ENCODE measurements around the gene SLC66A2.
A peak's percentile ranks its signal among the peaks of the same experiment; 100 is the strongest.

SLC66A2 gene

DNA sequence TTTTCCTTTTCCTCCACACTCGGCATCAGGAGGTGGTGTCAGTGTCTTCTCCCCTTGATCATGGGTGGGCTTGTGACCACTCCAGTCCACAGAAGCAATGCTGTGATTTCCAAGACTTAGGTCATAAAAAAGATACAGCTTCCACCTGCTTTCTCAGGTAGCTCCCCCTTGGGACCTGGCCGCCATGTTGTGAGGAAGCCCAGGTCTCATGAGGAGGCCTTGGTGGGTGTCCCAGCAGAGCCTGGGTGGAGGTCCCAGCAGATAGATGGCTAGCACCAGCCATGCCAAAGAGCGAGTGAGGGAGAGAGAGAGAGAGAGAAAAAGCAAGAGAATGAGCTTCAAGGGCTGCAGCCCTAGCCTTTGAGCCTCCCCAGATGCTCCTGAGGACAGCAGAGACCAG, 16.0 kb downstream of the SLC66A2 start:
- no peak for DNase-seq

DNA sequence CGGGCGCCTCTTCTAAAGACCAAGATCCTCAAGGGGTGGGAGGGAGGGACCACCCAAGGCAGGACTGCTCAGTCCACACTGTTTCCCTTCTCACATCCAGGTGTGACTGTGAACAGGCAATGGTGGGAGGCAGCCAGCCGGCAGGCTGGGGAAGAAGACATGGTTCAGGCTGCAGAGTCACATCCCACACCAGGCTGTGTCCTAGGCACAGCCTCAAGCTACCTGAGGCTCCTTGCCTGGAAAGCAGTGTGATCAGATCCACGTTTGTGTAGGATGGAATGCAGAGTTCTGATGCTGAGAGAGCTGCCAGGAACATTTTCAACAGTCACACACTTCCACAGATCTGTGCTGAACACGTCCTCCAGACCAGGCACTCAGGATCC, 16.4 kb downstream of the SLC66A2 start:
- no peak for DNase-seq

DNA sequence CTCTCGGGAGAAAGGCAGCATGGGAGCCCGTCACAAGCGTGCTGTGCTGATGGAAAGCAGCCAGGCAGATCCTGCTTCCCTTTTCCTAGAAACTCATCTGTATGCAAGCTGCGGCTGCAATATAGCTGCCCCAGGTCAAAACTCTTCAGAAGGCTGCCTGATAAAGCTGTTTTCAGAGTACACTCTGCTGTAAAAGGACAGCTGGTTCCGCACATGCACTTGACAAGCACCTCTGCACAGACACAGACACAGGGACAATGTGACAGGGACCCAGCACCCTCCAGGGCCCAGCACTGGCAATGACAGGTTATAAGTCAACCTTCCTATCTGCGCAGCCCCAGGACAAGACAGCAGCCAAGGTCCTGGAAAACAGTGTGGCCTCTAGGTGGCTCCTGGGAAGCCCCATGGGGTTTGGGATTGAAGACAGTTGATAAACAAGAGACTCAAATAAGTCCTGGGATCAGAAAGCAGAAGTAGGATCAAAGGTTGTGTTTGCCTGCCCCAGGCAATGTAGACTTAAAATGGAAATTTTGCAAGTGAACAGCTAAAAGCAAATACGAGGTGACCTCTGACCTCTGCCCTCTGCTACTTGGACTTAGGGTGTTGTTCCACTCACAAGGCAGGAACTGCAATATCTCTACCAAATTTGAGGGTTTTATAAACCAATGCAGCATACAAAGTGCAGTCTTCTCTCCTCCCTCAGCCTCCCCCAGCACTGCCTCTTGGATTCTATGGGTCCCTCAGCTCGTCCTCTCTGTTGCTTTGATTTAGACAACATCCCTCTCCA, 16.9 kb downstream of the SLC66A2 start:
- DNase-seq, result no peak

DNA sequence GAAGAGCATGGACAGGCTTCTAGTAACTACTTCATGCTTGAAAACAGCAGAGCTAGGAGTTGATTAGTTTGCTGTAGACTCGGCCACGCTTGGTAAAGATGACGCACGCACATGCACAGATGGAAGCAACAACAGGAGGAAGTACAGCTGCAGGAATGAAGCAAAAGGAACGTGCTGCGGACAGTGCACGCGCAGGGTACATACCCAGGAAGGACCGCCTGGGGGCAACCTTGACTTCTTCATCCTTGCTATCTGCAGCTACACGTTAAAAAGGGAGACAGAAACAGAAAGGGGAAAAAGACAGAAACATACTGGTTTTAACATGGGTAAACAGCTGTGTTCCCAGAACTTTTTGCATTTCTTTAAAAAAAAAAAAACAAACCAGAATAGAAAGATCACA, 17.7 kb downstream of the SLC66A2 start:
- DNase-seq, result no peak

DNA sequence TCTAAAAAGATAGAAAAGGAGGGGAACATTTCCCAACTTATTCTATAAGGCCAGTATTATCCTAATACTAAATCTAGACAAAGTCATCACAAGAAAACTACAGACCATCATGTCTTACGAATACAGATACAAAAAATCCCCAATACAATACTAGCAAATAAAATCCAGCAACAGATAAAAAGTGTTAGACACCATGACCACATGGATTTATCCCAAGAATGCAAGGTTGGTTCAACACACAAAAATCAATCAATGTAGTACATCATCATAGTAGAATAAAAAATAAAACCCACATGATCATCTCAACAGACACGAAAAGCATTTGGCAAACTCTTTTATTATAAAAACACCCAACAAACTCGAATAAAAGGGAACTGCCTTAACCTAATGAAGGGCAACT, 18.5 kb downstream of the SLC66A2 start:
- no peak for DNase-seq

DNA sequence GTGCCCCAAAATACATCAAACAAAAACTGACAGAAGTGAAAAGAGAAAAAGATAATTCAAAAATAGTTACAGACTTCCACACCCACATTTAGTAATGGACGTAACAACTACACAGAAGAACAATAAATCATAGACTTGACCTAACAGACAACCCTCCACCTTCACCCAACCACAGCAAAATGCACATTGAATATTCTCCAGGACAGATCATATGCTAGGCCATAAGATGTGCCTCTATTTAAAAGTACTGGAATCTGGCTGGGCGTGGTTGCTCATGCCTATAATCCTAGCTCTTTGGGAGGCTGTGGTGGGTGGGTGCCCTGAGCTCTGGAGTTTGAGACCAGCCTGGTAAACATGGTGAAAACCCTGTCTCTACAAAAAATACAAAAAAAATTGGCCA, 20.0 kb downstream of the SLC66A2 start:
- no peak for DNase-seq

DNA sequence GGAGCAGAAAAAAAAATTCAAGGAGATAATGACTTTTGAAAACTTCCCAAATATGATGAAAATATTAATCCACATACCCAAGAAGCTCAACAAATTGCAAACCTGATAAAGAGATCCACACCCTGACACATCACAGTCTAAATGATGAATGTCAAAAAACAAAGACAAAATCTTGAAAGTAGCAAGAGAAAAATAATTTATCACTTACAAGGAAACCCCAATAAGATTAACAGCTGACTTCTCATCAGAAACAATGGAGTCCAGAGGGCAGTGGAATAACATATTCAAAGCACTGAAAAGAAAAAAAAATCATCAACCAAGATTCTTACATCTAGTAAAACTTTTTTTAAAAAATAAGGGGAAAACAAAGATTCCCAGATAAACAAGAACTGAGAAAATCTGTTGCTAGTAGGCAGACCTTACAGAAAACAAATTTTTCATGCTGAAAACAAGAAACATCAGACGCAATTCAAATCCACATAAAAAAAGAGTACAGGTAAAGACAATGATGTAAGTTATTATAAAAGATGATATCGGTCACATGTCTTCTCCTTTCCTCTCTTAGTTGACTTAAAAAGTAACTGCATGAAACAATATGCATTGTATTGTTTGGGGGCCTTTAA, 21.3 kb downstream of the SLC66A2 start:
- DNase-seq, result no peak

DNA sequence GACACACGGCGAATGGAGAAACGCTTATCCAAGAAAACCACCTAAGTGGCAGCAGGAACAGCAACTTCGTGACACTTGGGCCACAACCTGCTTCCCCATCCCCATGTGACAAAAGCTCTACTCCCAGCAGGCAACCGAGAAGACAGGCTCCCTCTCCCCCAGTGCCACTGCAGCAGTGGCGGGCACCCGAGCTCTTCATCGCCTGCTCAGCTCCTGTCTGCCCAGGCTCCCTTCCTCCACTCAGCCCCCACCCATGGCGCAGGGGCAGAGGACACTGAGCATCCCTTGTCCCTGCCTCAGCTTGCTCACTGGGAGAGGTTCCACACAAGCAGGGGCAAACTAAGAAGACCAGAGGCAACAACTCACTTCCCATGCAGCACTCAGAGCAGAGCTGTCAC, 22.9 kb downstream of the SLC66A2 start:
- no peak for DNase-seq

DNA sequence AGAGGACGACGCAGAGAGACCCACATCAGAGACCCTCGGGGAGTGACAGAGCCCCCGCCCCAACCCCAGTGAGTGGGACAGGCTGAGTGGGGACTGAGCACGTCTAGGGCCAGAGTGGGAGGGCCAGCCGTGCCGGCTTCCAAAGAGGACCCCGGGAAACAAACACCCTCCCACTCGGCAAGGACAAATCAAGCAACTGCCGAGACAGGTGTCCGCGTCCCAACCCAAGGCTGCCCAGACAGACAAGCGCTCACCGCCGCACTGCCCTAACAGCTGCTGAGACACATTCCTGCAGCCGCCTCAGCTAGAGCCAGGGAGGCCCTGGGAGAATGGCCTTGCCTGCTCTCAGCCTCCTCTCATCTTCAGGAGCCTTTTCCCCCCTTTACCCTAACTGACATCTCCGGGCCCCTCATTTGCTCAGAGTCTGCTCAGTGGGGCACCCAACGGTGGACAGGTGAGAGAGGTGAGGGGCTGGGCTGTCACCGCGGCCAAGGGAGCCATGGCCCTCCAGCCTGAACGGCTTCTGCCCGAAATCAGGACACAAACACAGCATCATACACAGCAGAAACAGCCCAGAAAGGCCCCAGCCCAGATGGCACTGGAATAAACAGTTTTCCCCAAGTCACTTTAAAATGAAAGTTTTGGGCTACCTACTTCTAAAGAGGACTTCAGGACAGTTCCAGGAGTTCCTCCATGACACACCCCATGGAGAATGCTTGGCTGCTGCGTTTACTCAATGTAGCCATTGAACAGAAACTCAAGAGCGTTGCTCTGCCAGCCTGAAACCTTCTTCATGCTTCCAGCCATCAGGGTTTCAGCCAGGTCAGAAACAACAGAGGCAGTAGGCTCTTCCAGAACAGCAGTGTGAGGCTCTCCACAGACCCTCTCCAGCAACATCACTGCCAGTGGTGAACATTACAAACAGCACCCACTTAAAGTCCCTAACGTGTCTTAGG, 23.6 kb downstream of the SLC66A2 start:
- DNase-seq, result no peak

DNA sequence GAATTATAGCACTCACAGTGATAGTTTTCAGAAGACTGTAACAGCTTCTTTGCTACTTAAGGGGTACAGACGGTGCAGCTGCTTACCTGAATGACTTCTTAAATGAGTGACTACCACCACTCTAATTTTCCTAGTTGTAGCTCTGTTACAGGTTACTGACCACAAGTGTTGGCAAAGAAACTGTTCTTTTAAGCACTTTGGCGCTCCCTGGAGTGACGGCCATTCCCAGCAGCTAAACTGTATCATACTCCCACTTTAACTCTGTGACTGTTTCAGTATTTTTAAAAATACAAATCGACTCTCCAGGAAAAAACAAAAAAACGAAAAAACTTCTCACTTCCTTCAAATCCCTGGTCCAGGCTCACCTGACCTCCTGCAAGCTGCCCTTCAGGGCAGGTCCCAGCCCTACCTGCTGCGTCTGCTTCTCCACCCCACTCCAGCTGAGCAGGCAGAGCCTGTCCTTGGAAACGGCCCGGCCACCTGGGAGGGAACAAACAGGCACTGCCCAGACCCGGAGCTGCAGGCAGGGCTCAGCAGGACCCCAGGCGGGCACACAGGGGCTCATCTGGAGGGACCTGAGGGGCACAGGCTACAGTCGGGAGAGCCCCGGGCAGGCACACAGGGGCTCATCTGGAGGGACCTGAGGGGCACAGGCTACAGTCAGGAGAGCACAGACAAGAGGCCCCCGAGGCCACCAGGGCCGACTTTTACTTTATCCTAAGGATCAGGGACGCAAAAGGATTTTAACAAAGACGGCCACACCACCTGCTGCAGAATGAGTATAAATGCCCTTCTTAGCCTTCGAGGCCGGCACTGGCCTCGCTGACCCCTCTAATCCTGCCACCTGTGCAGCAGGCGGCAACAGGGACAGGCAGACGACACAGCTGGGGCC, 24.5 kb downstream of the SLC66A2 start:
- DNase-seq, result no peak

DNA sequence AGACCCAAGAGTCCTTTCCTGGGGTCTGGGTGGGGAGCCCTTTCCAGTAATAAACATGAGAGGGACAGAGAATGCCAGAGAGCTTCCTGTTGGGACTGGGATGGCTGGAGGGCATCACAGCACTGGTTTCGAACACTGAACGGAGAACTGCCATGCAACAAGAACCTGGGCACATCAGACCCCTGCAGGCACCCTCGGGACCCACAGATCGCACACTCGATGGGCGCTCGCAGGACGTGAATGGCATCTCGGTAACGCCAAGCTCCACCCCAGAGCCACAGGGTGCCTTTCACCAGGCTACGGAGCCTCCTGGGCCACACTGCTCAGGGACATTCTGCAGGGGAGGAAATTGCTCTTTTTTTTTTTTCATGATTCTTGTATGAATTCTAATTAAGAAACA, 25.1 kb downstream of the SLC66A2 start:
- DNase-seq, result no peak

DNA sequence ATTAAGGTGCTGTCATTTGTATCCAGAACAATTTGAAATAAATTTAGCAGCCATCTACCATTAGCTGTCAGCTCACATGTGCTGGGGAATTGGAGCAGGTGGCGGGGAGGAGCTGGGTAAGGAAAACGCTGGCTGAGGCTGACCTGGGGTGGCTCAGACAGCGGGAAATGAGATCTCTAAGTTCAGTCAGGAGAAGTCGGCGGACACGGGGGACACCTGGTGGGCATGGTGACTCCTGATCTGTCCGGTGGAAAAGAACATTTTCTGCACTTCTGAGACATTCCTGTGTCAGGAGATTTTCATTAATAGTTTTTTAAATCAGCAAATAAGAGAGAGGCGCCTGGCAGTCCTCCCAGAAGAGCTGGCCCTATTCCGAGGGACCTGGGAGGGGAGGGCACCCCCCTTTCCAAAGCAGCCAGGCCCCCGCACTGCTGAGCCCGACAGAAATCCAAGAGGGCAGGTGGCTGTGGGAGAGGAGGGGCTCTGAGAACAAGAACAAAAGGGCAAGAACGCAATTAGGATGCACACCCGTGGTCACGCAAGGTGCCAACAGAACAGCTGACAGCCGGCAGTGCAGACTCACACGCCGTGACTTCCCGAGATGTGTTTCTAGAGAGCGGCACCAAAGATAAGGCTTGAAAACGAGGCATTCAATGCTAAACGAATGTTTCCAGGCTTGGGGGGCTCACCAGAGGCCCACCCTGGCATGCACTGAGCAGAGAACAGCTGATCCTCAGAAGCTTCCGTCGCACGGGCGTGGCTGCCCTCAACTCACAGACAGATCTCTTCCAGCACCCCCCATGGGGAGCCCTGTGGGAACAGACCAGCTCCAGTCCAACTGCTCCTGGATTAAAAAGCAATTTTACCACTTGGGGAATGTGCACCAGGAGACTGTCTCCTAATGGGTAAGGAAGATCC, 26.4 kb downstream of the SLC66A2 start:
- DNase-seq, result no peak

DNA sequence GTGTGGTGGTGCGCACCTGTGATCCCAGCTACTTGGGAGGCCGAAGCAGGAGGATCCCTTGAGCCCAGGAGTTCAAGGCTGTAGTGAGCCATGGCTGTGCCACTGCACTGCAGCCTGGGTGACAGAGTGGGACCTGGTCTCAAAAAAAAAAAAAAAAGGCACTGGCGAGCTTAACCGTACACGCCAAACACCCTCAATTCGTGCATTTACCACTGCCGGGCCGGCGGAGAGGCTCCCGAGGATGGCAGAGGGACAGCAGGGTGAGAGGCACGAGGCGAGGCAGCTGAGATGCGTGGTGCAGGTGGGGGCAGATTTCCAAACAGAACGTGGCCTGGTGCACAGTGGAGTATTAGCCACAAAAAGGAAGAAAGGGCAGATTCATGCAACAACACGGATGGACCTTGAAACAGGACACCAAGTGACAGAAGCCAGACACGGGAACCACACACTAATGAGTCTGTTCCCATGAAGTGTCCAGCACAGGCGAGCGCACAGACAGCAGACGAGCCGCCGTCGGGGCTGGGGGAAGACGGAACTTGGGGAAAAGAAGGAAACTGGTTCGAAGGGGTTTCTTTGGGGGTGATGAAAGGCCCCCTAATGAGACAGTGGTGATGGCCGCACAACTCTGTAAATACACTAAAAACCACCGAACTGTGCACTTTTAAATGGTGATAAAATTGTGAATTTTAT, 27.4 kb downstream of the SLC66A2 start:
- no peak for DNase-seq

DNA sequence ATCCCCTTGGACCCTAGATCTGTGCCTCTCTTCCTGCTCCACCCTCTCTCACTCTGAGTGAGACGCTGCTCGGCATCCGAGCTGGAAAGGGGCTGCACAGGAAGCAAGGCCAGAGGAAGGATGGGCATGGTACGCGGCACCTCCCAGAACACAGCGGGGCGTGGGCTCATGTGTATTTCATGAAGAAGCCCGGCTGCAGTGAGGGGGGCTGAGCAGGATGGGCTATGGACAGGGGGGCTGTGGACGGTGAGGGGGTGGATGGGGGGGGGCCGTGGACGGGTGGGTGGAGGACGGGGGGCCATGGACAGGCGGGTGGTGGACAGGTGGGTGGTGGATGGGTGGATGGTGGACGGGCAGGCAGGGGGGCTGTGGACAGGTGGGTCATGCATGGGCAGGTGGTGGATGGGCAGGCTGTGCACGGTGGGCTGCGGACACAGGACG, 28.5 kb downstream of the SLC66A2 start:
- DNase-seq, result no peak

DNA sequence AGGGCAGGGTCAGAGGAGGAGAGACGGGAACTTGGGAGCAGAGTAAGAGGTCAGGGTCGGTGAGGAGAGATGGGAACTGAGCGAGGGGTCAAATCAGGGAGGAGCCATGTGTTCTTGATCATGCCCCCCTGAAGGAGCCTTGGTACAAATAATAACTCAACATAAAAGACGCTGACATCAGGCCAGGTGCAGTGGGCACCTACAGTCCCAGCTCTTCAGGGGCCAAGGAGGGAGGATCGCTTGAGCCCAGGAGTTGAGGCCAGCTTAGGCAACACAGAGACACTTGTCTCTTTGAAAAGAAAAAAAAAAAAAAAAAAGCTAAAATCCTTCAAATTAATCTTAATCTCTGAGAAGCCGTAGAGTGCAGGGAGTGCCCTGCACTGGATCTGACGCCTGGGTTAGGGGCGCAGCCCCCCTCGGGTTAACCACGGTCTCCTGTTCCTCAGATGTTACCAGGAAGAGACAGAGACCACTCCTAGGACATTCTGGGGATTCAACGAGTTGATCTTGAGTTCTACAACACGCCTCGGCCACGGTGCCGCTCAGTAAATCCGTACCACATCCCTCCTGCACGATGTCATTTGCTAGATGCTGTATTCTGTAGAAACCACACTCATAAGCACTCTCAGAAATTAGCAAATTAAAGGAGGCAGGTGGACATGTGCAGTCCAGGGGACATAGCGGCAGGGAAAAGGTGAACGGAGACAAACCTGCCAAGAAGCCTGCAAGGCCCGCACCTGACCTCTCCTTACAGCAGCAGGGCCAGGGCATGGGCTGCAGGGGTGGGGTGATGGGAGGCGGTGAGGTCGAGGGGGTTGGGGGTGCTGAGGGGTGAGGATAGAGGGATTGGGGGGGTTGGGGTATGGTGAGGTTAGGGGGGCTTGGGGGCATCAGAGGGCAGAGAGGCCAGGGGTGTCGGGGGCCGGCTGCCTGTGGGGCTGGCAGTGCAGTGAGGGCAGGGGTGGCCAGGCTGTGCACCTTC, 29.2 kb downstream of the SLC66A2 start:
- peak in 1 of 5 experiments; percentile 74 for DNase-seq

DNA sequence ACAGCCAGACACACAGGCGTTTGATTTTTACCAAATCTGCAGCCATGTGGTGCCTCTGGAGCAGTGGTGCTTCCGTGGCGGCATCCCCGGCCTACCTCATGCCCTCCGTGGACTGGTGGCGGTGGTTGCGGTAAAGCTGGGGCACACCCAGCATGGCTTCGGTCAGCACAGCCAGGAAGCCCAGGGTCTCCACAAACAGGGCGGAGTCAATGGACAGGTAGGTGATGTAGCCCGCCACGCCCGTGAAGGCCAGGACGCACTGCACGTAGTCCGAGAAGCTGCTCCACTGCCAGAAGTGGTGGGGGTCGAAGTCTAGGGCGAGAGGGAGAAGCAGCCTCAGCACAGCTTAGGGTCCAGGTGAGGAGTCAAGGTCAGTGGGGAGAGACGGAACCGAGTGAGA, 32.4 kb downstream of the SLC66A2 start:
- peak in 1 of 5 experiments; percentile 74 for DNase-seq

DNA sequence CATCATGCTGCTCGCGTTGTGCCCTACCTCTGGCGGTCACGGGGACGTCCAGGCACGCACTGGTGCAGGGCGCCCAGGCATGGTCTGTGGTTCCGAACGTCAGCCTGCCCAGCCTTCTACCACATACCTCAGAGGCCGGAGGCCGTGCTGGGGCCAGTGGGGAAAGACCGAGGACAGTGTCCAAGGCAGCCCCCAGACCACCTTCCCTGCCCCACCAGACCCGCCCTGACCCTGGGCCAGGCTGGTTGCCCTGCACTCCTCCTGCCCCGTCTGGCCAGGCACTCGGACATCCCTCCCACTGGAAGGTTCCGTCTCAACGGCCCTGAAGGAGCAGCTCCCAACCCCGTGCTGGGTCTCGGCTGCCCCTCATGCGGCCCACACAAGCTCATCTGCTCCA, 32.8 kb downstream of the SLC66A2 start:
- no peak for DNase-seq

DNA sequence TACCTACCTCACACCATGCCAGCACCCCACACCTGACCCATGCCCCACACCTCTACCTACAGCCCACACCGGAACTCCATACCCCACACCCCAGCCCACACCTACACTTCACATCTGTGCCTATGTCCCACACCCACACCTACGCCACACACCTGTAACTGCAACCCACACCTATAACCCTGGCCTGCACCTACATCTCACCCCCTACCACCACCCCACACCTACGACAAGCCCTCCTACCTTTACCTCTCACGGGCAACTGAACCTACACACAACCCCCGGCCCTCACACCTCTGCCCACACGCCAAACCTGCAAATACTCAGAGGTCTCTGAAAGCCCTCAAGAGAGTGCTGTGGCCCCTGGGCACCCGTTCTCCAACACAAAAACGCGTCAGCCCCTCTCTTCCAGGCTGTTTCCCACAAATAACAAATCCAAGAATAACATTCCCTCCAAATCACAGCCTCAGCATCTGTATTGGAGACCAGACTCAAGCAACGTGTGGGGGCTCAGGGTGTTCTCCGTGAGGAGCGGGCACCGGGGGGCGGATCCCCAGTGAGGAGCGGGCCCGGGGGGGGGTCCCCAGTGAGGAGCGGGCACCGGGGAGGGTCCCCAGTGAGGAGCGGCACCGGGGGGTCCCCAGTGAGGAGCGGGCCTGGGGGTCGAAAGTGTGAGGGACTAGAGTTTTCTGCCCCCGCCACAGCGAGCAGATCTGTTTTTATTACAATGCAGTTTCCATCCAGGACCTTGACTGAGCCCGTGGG, 33.4 kb downstream of the SLC66A2 start:
- no peak for DNase-seq
